K562 (cell line): ENCODE results near the gene TMEM100. TPM values are rescaled to one million over a fixed set of nuclear protein-coding genes. Genes with fewer than 3 reads are reported as not detected.

Experiments
- CC2D1A ChIP-seq: fragments of 450-650 bp; IDR thresholded peaks from 2 replicates; pipeline ENCODE4 v1.6.1; 2017; ENCODE audit warnings: mild to moderate bottlenecking
- DNMT1 ChIP-seq: fragments of 450-650 bp; IDR thresholded peaks from 2 replicates; pipeline ENCODE4 v1.6.1; 2016; ENCODE audit warnings: antibody characterized with exemption, mild to moderate bottlenecking
- EWSR1 ChIP-seq: fragments of 450-650 bp; IDR thresholded peaks from 2 replicates; pipeline ENCODE4 v1.6.1; 2018; ENCODE audit warnings: borderline replicate concordance, mild to moderate bottlenecking, low read depth, moderate library complexity; ENCODE audit not compliant: partially characterized antibody
- FOXK2 ChIP-seq, 2 experiments: fragments of 450-650 bp; IDR thresholded peaks in 1 of 2; conservative IDR thresholded peaks in 1 of 2; 2 replicates each; pipeline ENCODE4 v1.6.1; 2016; ENCODE audit warnings: low read depth in 2 of 2, mild to moderate bottlenecking in 1 of 2
- GABPA ChIP-seq: fragments of 200-800 bp; sonication (Bioruptor generic); conservative IDR thresholded peaks from 2 replicates; pipeline ENCODE4 v1.6.1; 2016; ENCODE audit warnings: low read depth, missing genetic modification characterization, missing compliant biosample characterization
- HLTF ChIP-seq: fragments of 450-650 bp; IDR thresholded peaks from 2 replicates; pipeline ENCODE4 v1.6.1; 2016
- NELFE ChIP-seq: IDR thresholded peaks from 2 replicates; pipeline ENCODE4 v1.6.1; 2011; ENCODE audit warnings: mild to moderate bottlenecking; ENCODE audit not compliant: insufficient read depth, insufficient read length
- NR2C1 ChIP-seq, 2 experiments: fragments of 450-650 bp; IDR thresholded peaks; 2 replicates each; pipeline ENCODE4 v1.6.1; 2017; ENCODE audit warnings: mild to moderate bottlenecking in 2 of 2, antibody characterized with exemption in 1 of 2, inconsistent platforms in 1 of 2, missing compliant biosample characterization in 1 of 2, missing genetic modification characterization in 1 of 2
- PKNOX1 ChIP-seq: fragments of 450-650 bp; IDR thresholded peaks from 2 replicates; pipeline ENCODE4 v1.6.1; 2016
- RB1 ChIP-seq: fragments of 450-650 bp; IDR thresholded peaks from 2 replicates; pipeline ENCODE4 v1.6.1; 2017; ENCODE audit warnings: low read depth, mild to moderate bottlenecking
- RBM17 ChIP-seq: fragments of 200-400 bp; formaldehyde crosslinking; IDR thresholded peaks from 2 replicates; pipeline ENCODE4 v1.6.1; 2017; ENCODE audit warnings: low read depth, mild to moderate bottlenecking, low read length, borderline replicate concordance
- RUNX1 ChIP-seq: sonication (generic); IDR thresholded peaks from 2 replicates; pipeline ENCODE4 v1.6.1; 2016; ENCODE audit warnings: antibody characterized with exemption, low read depth
- SNIP1 ChIP-seq: fragments of 450-650 bp; IDR thresholded peaks from 2 replicates; pipeline ENCODE4 v1.7.1; 2017; ENCODE audit warnings: low read depth, mild to moderate bottlenecking
- WHSC1 ChIP-seq: IDR thresholded peaks from one replicate; pipeline ENCODE4 v1.6.1; 2012; ENCODE audit warnings: low read length, control low read depth, inconsistent platforms
- XRCC3 ChIP-seq: fragments of 450-650 bp; IDR thresholded peaks from 2 replicates; pipeline ENCODE4 v1.6.1; 2017; ENCODE audit warnings: mild to moderate bottlenecking, moderate library complexity
- ZNF217 ChIP-seq: sonication (generic); formaldehyde crosslinking; IDR thresholded peaks from 2 replicates; pipeline ENCODE4 v1.8.0; 2022; ENCODE audit warnings: mild to moderate bottlenecking, missing genetic modification reagents
- ZNF280B ChIP-seq: fragments of 250-450 bp; sonication (Bioruptor Pico); IDR thresholded peaks from 2 replicates; pipeline ENCODE4 v1.5.1; 2021; ENCODE audit warnings: mild to moderate bottlenecking
- ZNF408 ChIP-seq: fragments of 250-450 bp; sonication (Bioruptor Pico); IDR thresholded peaks from 2 replicates; pipeline ENCODE4 v1.4.0; 2020; ENCODE audit warnings: low read depth, mild to moderate bottlenecking, moderate library complexity
- polyA plus RNA-seq, 8 experiments: library from polyadenylated mRNA; depleted of rRNA in 4 of 8; stranded (reverse) in 5 of 8; unstranded in 3 of 8; fragments of >200 nt; fragmentation: Nextera tagmentation in 2 of 8; fragmentation: Illumina TruSeq in 1 of 8; extraction: Ambion mirVana in 2 of 8; extraction: Trizol in 1 of 8; gene quantifications; 2 replicates each; pipeline versions ENCODE4 v1.2.1 to v1.2.3, GENCODE V29; 2011 to 2014; ENCODE audit warnings: inconsistent platforms in 1 of 8, missing spikeins in 1 of 8
- total RNA-seq, 7 experiments: library from RNA; depleted of rRNA in 6 of 7; stranded (reverse); fragments of >200 nt in 6 of 7; fragmentation: Illumina TruSeq in 2 of 7; extraction: Trizol in 2 of 7; gene quantifications; 2 replicates each; pipeline versions ENCODE4 v1.2.1 to v1.2.3, GENCODE V29; 2011 to 2021; ENCODE audit warnings: low replicate concordance in 1 of 7
- TF ChIP-seq, protein P1 (sequence below): fragments of 250-450 bp; sonication (Bioruptor Pico); IDR thresholded peaks from 2 replicates; pipeline ENCODE4 v1.4.0; 2020; ENCODE audit warnings: mild to moderate bottlenecking, moderate library complexity
- TF ChIP-seq, protein P2 (sequence below), 2 experiments: IDR thresholded peaks in 1 of 2; conservative IDR thresholded peaks in 1 of 2; 2 replicates each; pipeline ENCODE4 v1.6.1; 2016; ENCODE audit warnings: low read depth in 2 of 2, mild to moderate bottlenecking in 1 of 2, missing compliant biosample characterization in 1 of 2, missing genetic modification characterization in 1 of 2, moderate library complexity in 1 of 2

The TMEM100 gene
- total and polyA plus RNA-seq, 9 of the 15 experiments (the other 6 are each of a cell fraction or from before 2014, with no cell fraction given) = 0.12 to 0.50 (median 0.19) TPM

DNA sequence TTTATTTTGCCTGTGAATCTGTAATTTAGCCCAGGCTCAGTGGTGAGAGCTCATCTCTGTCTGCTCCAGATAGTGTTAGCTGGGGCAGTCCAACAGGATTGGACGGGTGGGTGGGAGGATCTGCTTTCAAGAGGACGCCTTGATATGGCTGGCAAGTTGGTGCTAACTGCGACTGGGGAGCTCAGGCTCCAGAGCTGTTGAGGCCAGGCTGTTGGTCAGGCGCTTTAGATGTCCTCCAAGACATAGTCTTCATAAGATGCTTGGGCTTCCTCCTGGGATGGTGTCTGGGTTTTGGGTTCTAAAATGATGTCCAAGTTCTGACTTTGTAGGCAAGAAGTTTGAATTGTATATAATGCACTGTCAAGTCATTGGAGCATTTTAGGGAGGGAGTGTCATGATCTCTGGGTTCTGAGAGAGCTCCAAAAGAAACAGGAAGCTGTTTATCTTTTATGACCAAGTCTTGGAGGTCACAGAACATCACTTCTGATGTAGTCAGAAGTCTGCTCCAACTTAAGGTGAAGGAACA is 15.4 kb upstream of the TMEM100 start (continued):
- TF ChIP-seq PKNOX1 (peak; percentile 50; the same call in 1 of the 2 replicates), NELFE (no peak), HLTF (no peak), ZNF280B (CRISPR knock-in tag) (no peak), RBM17 (no peak), XRCC3 (no peak), ZNF408 (no peak), ZNF217 (no peak), SNIP1 (no peak), EWSR1 (no peak), FOXK2 (conservative IDR thresholded peaks at IDR 0.05 in 1 of 2, IDR thresholded peaks at IDR 0.05 in 1 of 2; ENCODE audit: low read depth in 2 of 2) (peak; percentile 87 to 92), RUNX1 (no peak), GABPA (tag) (peak; percentile 57), WHSC1 (no peak), NR2C1 (IDR thresholded peaks at IDR 0.05) (peak; percentile 51), NR2C1 (tag; IDR thresholded peaks at IDR 0.05) (peak; percentile 70), DNMT1 (no peak), RB1 (no peak), CC2D1A (peak; percentile 86)
- TF ChIP-seq, protein P1, sequence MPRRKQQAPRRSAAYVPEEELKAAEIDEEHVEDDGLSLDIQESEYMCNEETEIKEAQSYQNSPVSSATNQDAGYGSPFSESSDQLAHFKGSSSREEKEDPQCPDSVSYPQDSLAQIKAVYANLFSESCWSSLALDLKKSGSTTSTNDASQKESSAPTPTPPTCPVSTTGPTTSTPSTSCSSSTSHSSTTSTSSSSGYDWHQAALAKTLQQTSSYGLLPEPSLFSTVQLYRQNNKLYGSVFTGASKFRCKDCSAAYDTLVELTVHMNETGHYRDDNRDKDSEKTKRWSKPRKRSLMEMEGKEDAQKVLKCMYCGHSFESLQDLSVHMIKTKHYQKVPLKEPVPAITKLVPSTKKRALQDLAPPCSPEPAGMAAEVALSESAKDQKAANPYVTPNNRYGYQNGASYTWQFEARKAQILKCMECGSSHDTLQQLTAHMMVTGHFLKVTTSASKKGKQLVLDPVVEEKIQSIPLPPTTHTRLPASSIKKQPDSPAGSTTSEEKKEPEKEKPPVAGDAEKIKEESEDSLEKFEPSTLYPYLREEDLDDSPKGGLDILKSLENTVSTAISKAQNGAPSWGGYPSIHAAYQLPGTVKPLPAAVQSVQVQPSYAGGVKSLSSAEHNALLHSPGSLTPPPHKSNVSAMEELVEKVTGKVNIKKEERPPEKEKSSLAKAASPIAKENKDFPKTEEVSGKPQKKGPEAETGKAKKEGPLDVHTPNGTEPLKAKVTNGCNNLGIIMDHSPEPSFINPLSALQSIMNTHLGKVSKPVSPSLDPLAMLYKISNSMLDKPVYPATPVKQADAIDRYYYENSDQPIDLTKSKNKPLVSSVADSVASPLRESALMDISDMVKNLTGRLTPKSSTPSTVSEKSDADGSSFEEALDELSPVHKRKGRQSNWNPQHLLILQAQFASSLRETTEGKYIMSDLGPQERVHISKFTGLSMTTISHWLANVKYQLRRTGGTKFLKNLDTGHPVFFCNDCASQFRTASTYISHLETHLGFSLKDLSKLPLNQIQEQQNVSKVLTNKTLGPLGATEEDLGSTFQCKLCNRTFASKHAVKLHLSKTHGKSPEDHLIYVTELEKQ = no peak
- TF ChIP-seq, protein P2, sequence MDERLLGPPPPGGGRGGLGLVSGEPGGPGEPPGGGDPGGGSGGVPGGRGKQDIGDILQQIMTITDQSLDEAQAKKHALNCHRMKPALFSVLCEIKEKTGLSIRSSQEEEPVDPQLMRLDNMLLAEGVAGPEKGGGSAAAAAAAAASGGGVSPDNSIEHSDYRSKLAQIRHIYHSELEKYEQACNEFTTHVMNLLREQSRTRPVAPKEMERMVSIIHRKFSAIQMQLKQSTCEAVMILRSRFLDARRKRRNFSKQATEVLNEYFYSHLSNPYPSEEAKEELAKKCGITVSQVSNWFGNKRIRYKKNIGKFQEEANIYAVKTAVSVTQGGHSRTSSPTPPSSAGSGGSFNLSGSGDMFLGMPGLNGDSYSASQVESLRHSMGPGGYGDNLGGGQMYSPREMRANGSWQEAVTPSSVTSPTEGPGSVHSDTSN (CRISPR knock-in tag; IDR thresholded peaks at IDR 0.05; ENCODE audit: low read depth) = no peak
- TF ChIP-seq, protein P2 (tag; conservative IDR thresholded peaks at IDR 0.05; ENCODE audit: low read depth) = peak; percentile 51; the same call in 1 of the 2 replicates
